Measurements from ENCODE around the gene FOXP1.

DNA sequence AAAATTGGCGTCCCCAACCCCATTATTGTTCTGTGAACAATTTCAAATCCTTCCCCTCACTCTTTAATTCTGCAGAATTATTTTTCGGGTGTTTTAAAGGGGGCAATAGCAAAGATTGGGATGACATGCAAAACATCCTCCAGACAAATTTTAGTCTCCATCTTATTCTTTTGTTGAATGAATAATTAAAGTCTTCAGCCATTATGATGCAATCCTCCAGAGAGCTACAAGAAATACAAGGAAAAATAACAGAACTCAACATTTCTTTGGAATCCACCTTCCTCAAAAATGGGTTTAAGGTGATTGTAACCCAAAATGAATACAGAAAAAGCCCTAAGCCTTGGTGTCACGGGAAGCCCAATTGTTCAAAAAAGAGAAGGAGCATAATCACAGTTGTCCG lies 49.9 kb downstream of the FOXP1 start:
- TF ChIP-seq, protein P1, sequence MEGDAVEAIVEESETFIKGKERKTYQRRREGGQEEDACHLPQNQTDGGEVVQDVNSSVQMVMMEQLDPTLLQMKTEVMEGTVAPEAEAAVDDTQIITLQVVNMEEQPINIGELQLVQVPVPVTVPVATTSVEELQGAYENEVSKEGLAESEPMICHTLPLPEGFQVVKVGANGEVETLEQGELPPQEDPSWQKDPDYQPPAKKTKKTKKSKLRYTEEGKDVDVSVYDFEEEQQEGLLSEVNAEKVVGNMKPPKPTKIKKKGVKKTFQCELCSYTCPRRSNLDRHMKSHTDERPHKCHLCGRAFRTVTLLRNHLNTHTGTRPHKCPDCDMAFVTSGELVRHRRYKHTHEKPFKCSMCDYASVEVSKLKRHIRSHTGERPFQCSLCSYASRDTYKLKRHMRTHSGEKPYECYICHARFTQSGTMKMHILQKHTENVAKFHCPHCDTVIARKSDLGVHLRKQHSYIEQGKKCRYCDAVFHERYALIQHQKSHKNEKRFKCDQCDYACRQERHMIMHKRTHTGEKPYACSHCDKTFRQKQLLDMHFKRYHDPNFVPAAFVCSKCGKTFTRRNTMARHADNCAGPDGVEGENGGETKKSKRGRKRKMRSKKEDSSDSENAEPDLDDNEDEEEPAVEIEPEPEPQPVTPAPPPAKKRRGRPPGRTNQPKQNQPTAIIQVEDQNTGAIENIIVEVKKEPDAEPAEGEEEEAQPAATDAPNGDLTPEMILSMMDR (IDR thresholded peaks at IDR 0.05), result no peak
- no peak for TF ChIP-seq POLR2A (IDR thresholded peaks at IDR 0.05)
- TF ChIP-seq EP300 (IDR thresholded peaks at IDR 0.05), result no peak
